ENCODE data around the gene ZNG1F. TPM values are rescaled to one million over a fixed set of nuclear protein-coding genes. Genes with fewer than 3 reads are reported as not detected.
"Not testable (repeated sequence)": the region's sequence is repeated elsewhere in the genome, so short reads cannot be mapped to it uniquely, and the experiment has no call there.

Gene ZNG1F
- total RNA-seq = 3.4 and 6.4 TPM in 2 replicates

DNA sequence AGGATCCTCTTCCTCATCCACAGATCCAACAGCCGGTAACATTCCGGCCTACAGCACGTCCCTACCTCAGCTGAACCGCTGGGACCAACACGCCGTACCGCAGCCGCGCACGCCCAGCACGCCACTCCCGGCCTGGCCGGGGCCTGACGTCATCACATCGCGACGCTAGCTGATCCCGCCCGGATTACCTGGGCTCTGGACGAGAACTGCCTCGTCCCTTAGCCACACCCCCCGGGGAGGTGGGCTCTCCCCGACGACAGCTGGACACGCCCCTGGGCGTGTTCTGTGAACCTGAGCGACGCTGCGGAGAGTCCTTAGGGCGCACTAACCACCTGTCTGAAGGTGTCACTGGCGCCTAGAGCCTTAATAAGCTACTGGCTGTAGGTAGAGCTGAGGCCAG, at the start of gene ZNG1F:
Gene ZNG1F, minus strand, starts transcription at position 101 of the 400 bp plus-strand sequence. Its CDS starts 59 bp downstream, at position 42.
- not testable (repeated sequence) for DNase-seq

DNA sequence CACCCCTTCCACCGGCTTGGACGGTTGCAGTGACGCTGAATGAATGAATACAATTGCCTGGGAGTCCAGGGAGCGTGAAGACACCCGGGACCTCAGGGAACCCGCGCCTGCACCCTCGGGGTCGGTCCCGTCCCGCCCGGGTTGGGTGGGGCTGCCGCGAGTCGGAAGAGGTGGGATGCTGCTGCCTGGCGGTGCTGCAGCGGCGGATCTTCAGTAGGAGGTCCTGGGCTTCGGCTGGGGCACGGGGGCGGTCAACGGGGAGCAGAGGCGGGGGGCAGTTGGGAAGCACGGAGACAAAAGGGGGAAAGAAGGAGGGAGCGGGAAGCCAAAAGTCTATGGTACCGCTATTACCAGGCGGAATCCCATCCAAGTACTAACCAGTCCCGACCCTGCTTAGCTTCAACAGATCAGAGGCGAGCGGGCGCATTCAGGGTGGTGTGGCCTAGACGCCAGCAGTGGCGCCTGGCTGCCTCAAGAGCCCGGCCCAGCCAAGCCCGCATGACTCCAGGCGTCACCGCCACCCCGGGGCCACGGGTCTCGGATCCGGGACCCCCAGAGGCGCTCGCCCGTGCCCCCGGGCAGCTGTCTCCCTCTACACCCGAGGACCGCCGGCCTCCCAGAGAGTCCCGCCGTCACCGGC, 48.1 kb upstream of the ZNG1F start:
- peak; percentile 6 for DNase-seq

GRCh38 chr9:41236486-41237109, 47.5 kb upstream of the ZNG1F start:
- not testable (repeated sequence) for DNase-seq

GRCh38 chr9:41234811-41235805, 46.0 kb upstream of the ZNG1F start:
- not testable (repeated sequence) for DNase-seq

GRCh38 chr9:41234221-41234620, 45.1 kb upstream of the ZNG1F start:
- DNase-seq = not testable (repeated sequence)

DNA sequence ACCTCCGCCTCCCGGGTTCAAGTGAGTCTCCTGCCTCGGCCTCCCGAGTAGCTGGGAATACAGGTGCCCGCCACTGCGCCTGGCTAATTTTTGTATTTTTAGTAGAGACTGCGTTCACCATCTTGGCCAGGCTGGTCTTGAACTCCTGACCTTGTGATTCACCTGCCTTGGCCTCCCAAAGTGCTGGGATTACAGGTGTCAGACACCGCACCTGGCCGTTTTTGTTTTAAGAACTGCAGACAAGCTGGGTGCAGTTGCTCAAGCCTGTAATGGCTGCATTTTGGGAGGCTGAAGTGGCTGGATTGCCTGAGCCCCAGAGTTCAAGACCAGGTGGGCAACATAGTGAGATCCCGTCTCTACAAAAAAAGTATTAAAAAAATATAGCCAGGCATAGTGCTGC, 43.2 kb upstream of the ZNG1F start:
- not testable (repeated sequence) for DNase-seq

- peak; percentile 13 for DNase-seq
These were observed 41.3 kb upstream of the ZNG1F start for GRCh38 chr9:41230418-41230817.

DNA sequence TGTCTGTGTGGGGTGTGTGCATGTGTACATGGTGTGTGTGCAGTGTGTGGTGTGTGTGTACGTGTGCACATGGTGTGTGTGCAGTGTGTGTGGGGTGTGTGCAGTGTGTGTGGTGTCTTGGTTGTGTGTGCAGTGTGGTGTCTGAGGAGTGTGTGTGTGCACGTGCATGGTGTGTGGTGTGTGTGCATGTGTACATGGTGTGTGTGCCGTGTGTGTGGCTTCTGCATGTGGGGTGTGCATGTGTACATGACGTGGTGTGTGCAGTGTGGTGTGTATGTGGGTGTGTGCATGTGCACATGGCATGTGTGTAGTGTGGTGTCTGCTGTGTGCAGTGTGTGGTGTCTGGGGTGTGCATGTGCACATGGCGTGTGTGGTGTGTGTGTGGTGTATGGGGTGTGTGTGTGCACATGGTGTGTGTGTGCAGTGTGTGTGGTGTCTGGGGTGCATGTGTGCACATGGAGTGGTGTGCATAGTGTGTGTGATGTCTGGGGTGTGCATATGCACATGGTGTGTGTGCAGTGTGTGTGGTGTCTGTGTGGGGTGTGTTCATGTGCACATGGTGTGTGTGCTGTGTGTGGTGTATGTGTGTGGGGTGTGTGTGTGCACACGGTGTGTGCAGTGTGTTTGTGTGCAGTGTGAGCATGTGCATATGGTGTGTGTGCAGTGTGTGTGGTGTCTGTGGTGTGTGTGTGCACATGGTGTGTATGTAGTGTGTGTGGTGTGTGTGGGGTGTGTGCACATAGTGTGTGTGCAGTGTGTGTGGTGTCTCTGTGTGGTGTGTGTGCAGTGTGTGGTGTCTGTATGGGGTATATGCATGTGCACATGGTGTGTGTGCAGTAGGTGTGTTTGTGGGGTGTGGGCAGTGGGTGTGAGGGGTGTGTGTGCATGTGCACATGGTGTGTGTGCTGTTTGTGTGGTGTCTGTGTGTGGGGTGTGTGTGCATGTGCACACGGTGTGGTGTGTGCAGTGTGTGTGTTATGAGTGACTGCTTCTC, 40.6 kb upstream of the ZNG1F start:
- DNase-seq = peak; percentile 21

DNA sequence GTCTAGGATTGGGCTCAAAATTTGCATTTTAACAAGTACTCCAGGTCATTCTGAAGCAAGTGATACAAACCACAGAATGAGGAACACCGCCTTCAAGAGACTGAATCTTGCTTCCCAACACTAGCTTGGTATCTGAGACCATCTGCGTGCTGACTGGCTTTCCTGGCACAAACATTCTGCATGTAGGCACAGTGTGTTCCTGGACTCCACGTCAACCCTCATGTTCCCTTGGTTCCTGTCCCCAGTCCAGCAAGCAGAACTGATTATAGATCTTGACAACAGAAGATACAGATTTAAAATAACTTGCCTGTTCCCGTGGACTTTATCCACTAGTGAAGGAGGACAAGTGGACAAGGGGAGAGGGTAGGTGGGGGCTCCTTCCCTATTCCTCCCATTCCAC, 30.7 kb upstream of the ZNG1F start:
- not testable (repeated sequence) for DNase-seq

DNA sequence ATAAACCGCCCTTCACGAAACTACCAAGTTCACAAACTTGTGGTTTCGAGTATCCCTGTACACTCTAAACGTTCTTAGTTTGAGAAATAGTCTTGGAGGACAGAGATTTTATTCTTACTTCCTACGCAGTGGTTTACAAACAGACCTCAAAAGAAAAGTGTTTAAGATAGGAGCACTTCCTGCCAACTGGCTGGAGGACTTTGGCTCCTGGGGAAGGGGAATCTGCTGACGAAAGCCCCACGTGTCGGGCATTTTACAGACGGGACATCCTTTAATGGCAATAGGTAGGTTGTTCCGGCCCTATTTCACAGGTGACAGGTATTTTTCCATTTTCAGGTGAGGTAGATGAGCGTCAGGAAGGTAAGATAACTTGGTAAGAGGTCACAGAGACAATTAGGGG, 678 bp downstream of the ZNG1F start:
- not testable (repeated sequence) for DNase-seq

GRCh38 chr9:41174994-41175393, 14.1 kb downstream of the ZNG1F start:
- not testable (repeated sequence) for DNase-seq

- DNase-seq = not testable (repeated sequence)
These were observed 39.0 kb downstream of the ZNG1F start for GRCh38 chr9:41150116-41150515.

DNA sequence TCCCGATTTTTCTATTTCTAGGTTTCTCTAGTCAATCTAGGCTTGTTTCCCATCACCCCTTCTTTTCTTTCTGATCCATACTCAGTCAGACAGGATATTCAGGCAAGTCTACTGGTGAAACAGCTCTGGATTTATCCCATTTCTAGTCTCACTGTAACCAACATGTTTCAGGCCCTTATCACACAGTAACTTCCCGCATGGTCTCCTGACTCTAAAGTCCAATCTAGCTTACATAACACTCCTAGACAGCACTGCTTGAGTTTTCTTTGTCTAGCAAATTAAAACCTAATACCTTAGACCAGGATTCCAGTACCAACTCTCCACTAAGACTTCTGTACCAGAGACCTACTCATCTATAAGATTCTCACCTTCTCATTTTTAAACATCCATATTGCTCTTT, 47.2 kb downstream of the ZNG1F start:
- DNase-seq = not testable (repeated sequence)

- not testable (repeated sequence) for DNase-seq
These were observed 60.5 kb downstream of the ZNG1F start, which contains the start of gene FOXD4L6 for GRCh38 chr9:41128581-41128980. TSS of gene FOXD4L6 (minus strand) at chr9:41128681. CDS start at chr9:41128383, 298 bp downstream.

DNA sequence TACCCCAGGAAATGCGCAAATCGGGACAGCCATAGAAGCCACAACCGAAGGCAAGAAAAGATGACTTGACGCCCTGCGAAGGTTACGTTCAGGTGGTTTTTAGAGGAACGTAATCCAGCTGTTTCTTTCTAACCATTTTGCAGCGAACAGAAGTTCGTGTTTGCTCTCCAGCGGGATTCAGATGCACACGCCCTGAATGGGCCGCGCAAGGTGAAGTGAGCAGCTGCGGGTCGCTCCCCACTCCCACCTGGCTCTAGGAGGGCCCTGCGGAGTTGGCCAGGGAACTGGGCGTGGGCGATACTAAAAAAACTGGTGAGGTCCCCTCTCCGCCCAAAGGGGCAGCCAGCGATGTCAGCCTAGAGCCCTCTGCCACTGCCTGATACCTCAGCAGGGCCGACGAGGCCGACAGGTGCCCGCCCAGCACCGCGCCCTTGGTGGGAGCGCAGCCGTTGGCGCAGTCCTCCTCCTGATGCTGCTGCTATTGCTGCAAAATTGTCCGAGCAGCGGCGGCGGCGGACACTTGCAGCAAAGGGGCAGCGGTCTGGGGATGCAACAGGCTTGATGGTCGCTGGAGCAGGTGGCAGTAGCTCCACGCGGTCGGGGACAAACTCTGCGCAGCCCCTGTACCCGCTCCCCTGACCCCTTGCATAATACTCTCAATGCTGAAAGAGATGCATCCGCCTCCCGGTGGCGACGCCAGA, 62.2 kb downstream of the ZNG1F start:
- DNase-seq = not testable (repeated sequence)

DNA sequence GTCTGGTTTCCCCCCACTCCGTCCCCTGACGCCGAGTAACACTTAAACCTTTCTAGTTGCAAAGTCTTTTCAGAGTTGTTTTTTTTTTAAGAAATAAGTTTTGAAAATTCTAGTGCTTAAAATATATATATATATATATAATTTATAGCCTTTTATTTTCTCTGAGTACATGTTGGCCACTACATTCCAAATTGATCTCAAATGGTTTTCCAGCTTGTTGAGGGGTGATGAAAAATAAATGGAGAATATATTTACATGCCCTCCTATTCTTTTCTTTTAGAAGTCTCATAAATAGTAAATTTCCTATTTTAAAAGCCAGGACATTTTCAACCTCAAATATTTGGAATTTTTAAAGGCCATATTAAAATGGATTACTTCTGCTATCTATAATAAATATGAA, 63.2 kb downstream of the ZNG1F start:
- DNase-seq = not testable (repeated sequence)

GRCh38 chr9:41125109-41125658, 63.9 kb downstream of the ZNG1F start:
- DNase-seq = not testable (repeated sequence)

DNA sequence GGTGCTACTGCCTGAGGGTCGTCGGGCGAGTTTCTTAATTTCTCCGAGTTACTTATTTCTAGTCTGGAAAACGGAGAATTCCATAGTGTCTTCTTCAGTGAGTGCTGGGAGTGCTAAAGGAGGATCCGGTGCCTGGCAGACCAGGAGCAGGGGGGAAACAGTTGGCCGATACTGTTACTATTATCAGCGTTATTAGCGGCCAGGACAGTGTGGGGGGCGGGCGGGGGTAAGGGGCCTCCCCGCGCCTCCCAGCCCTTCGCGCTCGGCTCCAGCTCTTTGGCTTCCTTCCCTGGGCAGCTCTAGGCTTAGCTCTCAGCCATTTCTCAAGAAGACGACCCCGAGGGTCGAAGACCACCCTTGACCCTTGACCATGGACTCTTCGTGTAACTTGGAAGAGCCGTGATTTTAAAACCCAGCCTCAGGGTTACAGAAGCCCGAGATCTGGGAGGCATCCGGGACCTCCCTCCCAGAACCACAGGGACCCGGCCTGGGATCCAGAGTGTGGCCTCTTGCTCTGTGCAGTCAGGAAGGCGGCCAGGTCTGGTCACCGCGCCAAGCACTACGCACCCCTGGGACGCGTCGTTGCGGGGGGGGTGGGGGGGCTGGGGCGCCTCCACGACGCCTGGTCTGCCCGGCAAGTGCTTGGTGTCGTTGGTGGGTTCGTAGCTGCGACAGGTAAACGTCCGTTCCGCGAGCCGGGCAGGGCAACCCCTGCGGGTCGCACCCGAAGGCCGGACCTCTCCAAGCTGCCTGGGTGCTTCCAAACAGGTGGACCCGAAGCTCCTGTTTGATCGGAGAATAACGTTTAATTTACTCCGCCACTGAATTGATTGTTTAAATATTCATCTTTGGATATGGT, 64.6 kb downstream of the ZNG1F start:
- DNase-seq = not testable (repeated sequence)

- not testable (repeated sequence) for DNase-seq
These were observed 65.3 kb downstream of the ZNG1F start for GRCh38 chr9:41123812-41124211.

GRCh38 chr9:41123396-41123795, 65.7 kb downstream of the ZNG1F start:
- DNase-seq = not testable (repeated sequence)

Measured in dermis blood vessel endothelial cell (primary cell).